Spleen (tissue), 7 donors: ENCODE measurements around the gene SSU72.
"Not testable (repeated sequence)": the region's sequence is repeated elsewhere in the genome, so short reads cannot be mapped to it uniquely, and the experiment has no call there.

Experiments
- CTCF ChIP-seq, 11 experiments: fragments of 200-600 bp in 7 of 11; fragments of 450-650 bp in 4 of 11; sonication (generic) in 4 of 11; IDR thresholded peaks in 8 of 11; conservative IDR thresholded peaks in 3 of 11; 1 replicate in 7 of 11; 2 replicates in 4 of 11; pipeline versions ENCODE4 v1.4.0 to v1.8.0; 2016 to 2021; ENCODE audit warnings: antibody characterized with exemption in 11 of 11, inconsistent platforms in 4 of 11, mild to moderate bottlenecking in 1 of 11
- POLR2AphosphoS5 ChIP-seq, 3 donors: sonication (generic); formaldehyde crosslinking; IDR thresholded peaks; one replicate each; pipeline ENCODE4 v1.5.1; 2017; ENCODE audit warnings: antibody characterized with exemption in 3 of 3
- donor health status: DM: no; HTN: no; CAD: no; lungs with moderate emphysema.
- donor health status: DM: no; HTN: no; CAD: no.
- donor health status: DM: no; HTN: no; CAD: no.

GRCh38 chr1:1508775-1509464 lies 65.7 kb downstream of the SSU72 start:
- not testable (repeated sequence) for TF ChIP-seq CTCF (IDR thresholded peaks at IDR 0.05 in 8 of 11, conservative IDR thresholded peaks at IDR 0.05 in 3 of 11); POLR2AphosphoS5 (IDR thresholded peaks at IDR 0.05)
